ENCODE results near the gene EFCAB8. TPM values are rescaled to one million over a fixed set of nuclear protein-coding genes. Genes with fewer than 3 reads are reported as not detected.

Gene EFCAB8
- total and polyA plus RNA-seq, 2 experiments from 2014 or later: 0.53 TPM; not detected in 1

DNA sequence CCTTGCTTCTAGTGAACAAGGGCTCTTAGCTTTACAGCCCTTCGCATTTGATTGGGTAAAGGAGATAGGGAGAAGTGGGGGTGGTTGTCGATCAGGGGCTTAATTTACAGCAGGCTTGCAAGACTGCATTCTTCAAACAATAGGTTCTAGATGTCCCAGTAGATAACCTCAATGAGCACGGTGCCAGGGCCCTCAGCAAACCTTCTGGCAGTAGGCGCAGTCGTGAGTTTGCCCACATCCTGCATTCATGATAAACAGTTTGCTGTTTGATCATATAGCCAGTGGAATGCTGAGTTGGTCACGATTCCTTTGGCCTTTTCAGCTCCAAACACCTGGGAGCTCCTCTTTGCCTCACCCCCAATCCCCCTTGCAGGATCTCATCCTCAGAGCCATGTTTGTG, 118.0 kb downstream of the EFCAB8 start:
- Histone ChIP-seq H3K36me3 (replicated peaks; ENCODE audit: insufficient read depth, low read depth) (no peaks in the 10 kb centered on the region), H3K9me3 (ENCODE audit: low read depth) (no peaks in the 10 kb centered on the region), H4K20me1 (ENCODE audit: insufficient read depth, poor library complexity, severe bottlenecking) (no peaks in the 10 kb centered on the region), H3K9me2 (replicated peaks; ENCODE audit: insufficient read depth) (no peaks in the 10 kb centered on the region), H3K27me3 (no peaks in the 10 kb centered on the region), H3K79me2 (no peaks in the 10 kb centered on the region), H3K4me1 (ENCODE audit: insufficient read depth) (peaks cover 6% of the 10 kb centered on the region), H3K27ac (no peak overlapping the region), H3K4me2 (no peak overlapping the region), H3K4me3 (no peak overlapping the region), H2AFZ (no peak overlapping the region)
- WGBS (ENCODE audit: low lambda C conversion rate, missing lambda C conversion rate): 71% methylated on average over 6 of the region's 6 CpGs
- no peak for DNase-seq (ENCODE audit: low spot score)
- no peak for TF ChIP-seq EZH2phosphoT487 (IDR thresholded peaks at IDR 0.05; ENCODE audit: low read depth, severe bottlenecking, unreplicated experiment)
- TF ChIP-seq EZH2 (IDR thresholded peaks at IDR 0.05; ENCODE audit: borderline replicate concordance): no peak
- TF ChIP-seq, protein P1, sequence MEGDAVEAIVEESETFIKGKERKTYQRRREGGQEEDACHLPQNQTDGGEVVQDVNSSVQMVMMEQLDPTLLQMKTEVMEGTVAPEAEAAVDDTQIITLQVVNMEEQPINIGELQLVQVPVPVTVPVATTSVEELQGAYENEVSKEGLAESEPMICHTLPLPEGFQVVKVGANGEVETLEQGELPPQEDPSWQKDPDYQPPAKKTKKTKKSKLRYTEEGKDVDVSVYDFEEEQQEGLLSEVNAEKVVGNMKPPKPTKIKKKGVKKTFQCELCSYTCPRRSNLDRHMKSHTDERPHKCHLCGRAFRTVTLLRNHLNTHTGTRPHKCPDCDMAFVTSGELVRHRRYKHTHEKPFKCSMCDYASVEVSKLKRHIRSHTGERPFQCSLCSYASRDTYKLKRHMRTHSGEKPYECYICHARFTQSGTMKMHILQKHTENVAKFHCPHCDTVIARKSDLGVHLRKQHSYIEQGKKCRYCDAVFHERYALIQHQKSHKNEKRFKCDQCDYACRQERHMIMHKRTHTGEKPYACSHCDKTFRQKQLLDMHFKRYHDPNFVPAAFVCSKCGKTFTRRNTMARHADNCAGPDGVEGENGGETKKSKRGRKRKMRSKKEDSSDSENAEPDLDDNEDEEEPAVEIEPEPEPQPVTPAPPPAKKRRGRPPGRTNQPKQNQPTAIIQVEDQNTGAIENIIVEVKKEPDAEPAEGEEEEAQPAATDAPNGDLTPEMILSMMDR (IDR thresholded peaks at IDR 0.05; ENCODE audit: poor library complexity): no peak

DNA sequence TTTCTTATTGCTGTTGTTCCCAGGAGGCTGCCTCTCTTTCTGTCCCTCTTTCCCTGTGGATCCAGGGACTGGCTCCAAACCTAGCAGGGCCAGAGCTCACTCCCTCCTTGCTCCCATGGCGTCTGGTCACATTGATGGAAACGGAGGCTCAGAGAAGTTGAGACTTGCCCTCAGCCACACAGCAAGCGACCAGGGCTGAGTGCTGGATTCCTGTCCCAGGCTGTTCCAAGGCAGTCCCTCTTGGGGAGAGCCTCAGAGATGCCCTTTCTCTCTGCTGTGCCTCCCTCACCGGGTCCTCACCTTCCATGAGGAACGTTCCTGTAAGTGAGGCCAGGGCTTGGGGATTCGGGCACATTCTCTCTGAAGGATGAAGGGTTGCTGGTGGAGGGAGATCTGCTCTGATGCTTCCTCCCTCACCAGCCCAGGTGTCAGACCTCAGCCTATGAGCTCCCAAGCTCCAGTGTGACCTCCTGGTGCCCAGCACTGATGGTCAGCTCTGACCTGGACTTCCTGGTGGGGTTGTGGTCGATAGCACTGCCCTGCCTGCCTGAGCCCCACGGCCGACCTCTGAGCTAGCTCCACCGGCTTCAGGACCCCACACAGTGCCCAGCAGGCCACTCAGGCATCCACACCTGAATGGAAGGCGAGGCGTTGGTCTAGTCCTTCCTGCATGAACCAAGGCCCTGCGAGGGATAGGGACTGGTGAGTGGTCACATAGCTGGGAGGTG, 118.7 kb downstream of the EFCAB8 start:
- H3K4me2 ChIP-seq: no peak overlapping the region
- no peak for DNase-seq (ENCODE audit: low spot score)

DNA sequence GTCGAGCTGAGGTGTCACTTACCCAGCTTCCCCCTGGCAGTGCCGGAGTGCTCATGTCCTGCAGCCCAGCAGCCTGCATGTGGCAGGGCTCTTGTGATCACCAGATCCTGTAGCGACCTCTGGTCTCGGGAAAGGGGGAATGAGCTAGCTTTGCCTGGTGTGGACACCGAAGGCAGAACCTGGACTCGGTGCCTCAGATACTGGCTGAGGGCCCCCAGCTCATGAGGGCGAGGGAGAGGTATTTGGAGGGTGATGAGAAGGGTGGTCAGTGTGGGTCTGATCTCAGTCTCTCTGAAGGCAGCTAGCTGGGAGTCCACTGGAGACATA, 119.2 kb downstream of the EFCAB8 start:
- no peak for DNase-seq (ENCODE audit: low spot score)
- Histone ChIP-seq H3K36me3 (replicated peaks; ENCODE audit: insufficient read depth, low read depth) (no peaks in the 10 kb centered on the region), H3K27ac (no peak overlapping the region), H3K9me3 (ENCODE audit: low read depth) (no peaks in the 10 kb centered on the region), H3K9me2 (replicated peaks; ENCODE audit: insufficient read depth) (no peaks in the 10 kb centered on the region), H3K79me2 (no peaks in the 10 kb centered on the region), H3K4me2 (no peak overlapping the region), H2AFZ (no peak overlapping the region), H3K27me3 (no peaks in the 10 kb centered on the region), H3K4me1 (ENCODE audit: insufficient read depth) (peaks cover 6% of the 10 kb centered on the region), H3K4me3 (no peak overlapping the region), H4K20me1 (ENCODE audit: insufficient read depth, poor library complexity, severe bottlenecking) (no peaks in the 10 kb centered on the region)
- 79% methylated on average over 7 of the region's 7 CpGs for WGBS (ENCODE audit: low lambda C conversion rate, missing lambda C conversion rate)
- TF ChIP-seq, protein P1 (IDR thresholded peaks at IDR 0.05; ENCODE audit: poor library complexity): no peak
- TF ChIP-seq EZH2 (IDR thresholded peaks at IDR 0.05; ENCODE audit: borderline replicate concordance): no peak
- no peak for TF ChIP-seq EZH2phosphoT487 (IDR thresholded peaks at IDR 0.05; ENCODE audit: low read depth, severe bottlenecking, unreplicated experiment)

More for the DNA sequence above, 118.7 kb downstream of the EFCAB8 start:
- Histone ChIP-seq H2AFZ (no peak overlapping the region), H3K79me2 (no peaks in the 10 kb centered on the region), H3K4me1 (ENCODE audit: insufficient read depth) (peaks cover under 1% of the 10 kb centered on the region), H3K9me3 (ENCODE audit: low read depth) (no peaks in the 10 kb centered on the region), H3K4me3 (no peak overlapping the region), H3K27ac (no peak overlapping the region), H3K9me2 (replicated peaks; ENCODE audit: insufficient read depth) (no peaks in the 10 kb centered on the region), H3K36me3 (replicated peaks; ENCODE audit: insufficient read depth, low read depth) (no peaks in the 10 kb centered on the region), H4K20me1 (ENCODE audit: insufficient read depth, poor library complexity, severe bottlenecking) (no peaks in the 10 kb centered on the region), H3K27me3 (no peaks in the 10 kb centered on the region)
- TF ChIP-seq EZH2phosphoT487 (IDR thresholded peaks at IDR 0.05; ENCODE audit: low read depth, severe bottlenecking, unreplicated experiment) (no peak), EZH2 (IDR thresholded peaks at IDR 0.05; ENCODE audit: borderline replicate concordance) (no peak)
- TF ChIP-seq, protein P1 (IDR thresholded peaks at IDR 0.05; ENCODE audit: poor library complexity): no peak
- 86% methylated on average over 13 of the region's 13 CpGs for whole genome bisulfite sequencing (ENCODE audit: low lambda C conversion rate, missing lambda C conversion rate)
